DOHH2 (cell line): ENCODE data around the gene NCKAP1.

Experiments used
- CTCF ChIP-seq: fragments of 200-600 bp; sonication (generic); IDR thresholded peaks from one replicate; pipeline ENCODE4 v1.5.1; 2014; ENCODE audit warnings: antibody characterized with exemption, mild to moderate bottlenecking, low read depth, low read length; ENCODE audit not compliant: poor library complexity, severe bottlenecking
- EZH2phosphoT487 ChIP-seq: fragments of 200-600 bp; sonication (generic); IDR thresholded peaks from 2 replicates; pipeline ENCODE4 v1.6.1; 2017; ENCODE audit warnings: borderline replicate concordance, mild to moderate bottlenecking, antibody characterized with exemption, low read length, moderate library complexity, mixed read lengths

DNA sequence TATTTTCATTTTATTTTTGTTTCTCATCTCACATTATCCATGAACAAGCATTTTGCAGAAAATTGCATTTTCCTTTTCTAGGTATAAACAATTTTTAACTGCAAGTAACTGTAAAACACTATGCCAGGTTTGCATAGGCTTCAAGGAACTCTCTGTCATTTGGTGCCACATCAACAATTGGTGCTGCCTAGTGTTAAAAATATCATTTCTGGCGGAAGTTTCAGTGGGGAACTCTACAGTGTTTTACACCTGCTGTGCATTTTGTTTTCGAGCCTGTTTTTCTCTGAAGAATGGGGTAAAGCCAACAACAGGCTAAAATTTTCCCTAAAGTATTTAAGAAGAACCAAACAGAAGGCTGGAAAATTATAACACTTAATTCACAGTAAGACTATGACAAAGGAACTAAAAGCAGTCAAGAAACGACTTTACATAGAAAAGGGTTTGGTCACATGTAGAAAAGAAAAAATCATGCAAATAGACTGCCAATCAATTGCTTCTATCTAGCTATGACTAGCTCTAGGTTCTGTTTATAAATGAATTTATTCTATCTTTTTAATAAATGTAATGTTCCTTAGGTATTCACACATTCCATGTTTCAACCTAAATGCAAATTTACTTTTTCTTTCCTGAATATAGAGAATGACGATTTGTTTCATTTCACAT lies 150.4 kb downstream of the NCKAP1 start:
- no peak for TF ChIP-seq CTCF
- no peak for TF ChIP-seq EZH2phosphoT487
